ENCODE results near the gene TCEAL9.

TCEAL9 gene

GRCh38 chrX:103362474-103362873 lies 6.2 kb downstream of the TCEAL9 start:
- H3K27me3 ChIP-seq (ENCODE audit: insufficient read depth, low read depth, severe bottlenecking): peaks cover 9% of the 10 kb centered on the region
- H3K36me3 ChIP-seq: no peaks in the 10 kb centered on the region
- no peak overlapping the region for H3K4me3 ChIP-seq (ENCODE audit: low read depth, low read length)
- DNase-seq: no peak
- no peak for TF ChIP-seq CTCF (IDR thresholded peaks at IDR 0.05; ENCODE audit: low read depth, low read length)
- H3K9me3 ChIP-seq (ENCODE audit: severe bottlenecking): no peaks in the 10 kb centered on the region
- no peak overlapping the region for H3K27ac ChIP-seq

GRCh38 chrX:103363046-103363445 lies 6.7 kb downstream of the TCEAL9 start:
- Histone ChIP-seq H3K27ac (no peak overlapping the region), H3K36me3 (no peaks in the 10 kb centered on the region), H3K27me3 (ENCODE audit: insufficient read depth, low read depth, severe bottlenecking) (peaks cover 5% of the 10 kb centered on the region), H3K4me3 (ENCODE audit: low read depth, low read length) (no peak overlapping the region), H3K9me3 (ENCODE audit: severe bottlenecking) (no peaks in the 10 kb centered on the region)
- TF ChIP-seq CTCF (IDR thresholded peaks at IDR 0.05; ENCODE audit: low read depth, low read length): no peak
- no peak for DNase-seq

- Histone ChIP-seq H3K27ac (no peak overlapping the region), H3K9me3 (ENCODE audit: severe bottlenecking) (no peaks in the 10 kb centered on the region), H3K36me3 (no peaks in the 10 kb centered on the region), H3K27me3 (ENCODE audit: insufficient read depth, low read depth, severe bottlenecking) (peaks cover 5% of the 10 kb centered on the region), H3K4me3 (ENCODE audit: low read depth, low read length) (no peak overlapping the region)
- no peak for DNase-seq
- TF ChIP-seq CTCF (IDR thresholded peaks at IDR 0.05; ENCODE audit: low read depth, low read length): no peak
Measured at GRCh38 chrX:103367502-103367901, 11.2 kb downstream of the TCEAL9 start.

- no peak overlapping the region for H3K27ac ChIP-seq
- DNase-seq: no peak
- no peak for TF ChIP-seq CTCF (IDR thresholded peaks at IDR 0.05; ENCODE audit: low read depth, low read length)
- no peaks in the 10 kb centered on the region for H3K36me3 ChIP-seq
- peaks cover 5% of the 10 kb centered on the region for H3K27me3 ChIP-seq (ENCODE audit: insufficient read depth, low read depth, severe bottlenecking)
- H3K9me3 ChIP-seq (ENCODE audit: severe bottlenecking): no peaks in the 10 kb centered on the region
- no peak overlapping the region for H3K4me3 ChIP-seq (ENCODE audit: low read depth, low read length)
Measured at GRCh38 chrX:103369479-103369878, 13.2 kb downstream of the TCEAL9 start.

GRCh38 chrX:103372886-103373285 lies 16.6 kb downstream of the TCEAL9 start:
- H3K4me3 ChIP-seq (ENCODE audit: low read depth, low read length): no peak overlapping the region
- H3K27me3 ChIP-seq (ENCODE audit: insufficient read depth, low read depth, severe bottlenecking): peaks cover 2% of the 10 kb centered on the region
- no peaks in the 10 kb centered on the region for H3K36me3 ChIP-seq
- TF ChIP-seq CTCF (IDR thresholded peaks at IDR 0.05; ENCODE audit: low read depth, low read length): no peak
- H3K27ac ChIP-seq: no peak overlapping the region
- DNase-seq: no peak
- no peaks in the 10 kb centered on the region for H3K9me3 ChIP-seq (ENCODE audit: severe bottlenecking)

- Histone ChIP-seq H3K4me3 (ENCODE audit: low read depth, low read length) (no peak overlapping the region), H3K27me3 (ENCODE audit: insufficient read depth, low read depth, severe bottlenecking) (peaks cover 2% of the 10 kb centered on the region), H3K9me3 (ENCODE audit: severe bottlenecking) (no peaks in the 10 kb centered on the region), H3K36me3 (no peaks in the 10 kb centered on the region), H3K27ac (no peak overlapping the region)
- TF ChIP-seq CTCF (IDR thresholded peaks at IDR 0.05; ENCODE audit: low read depth, low read length): no peak
- no peak for DNase-seq
Measured at GRCh38 chrX:103373581-103373980, 17.3 kb downstream of the TCEAL9 start.
